Left ventricle myocardium inferior (tissue), 1 donor: ENCODE measurements around the gene WDFY3. TPM values are rescaled to one million over a fixed set of nuclear protein-coding genes. Genes with fewer than 3 reads are reported as not detected.
"Not testable (repeated sequence)": the region's sequence is repeated elsewhere in the genome, so short reads cannot be mapped to it uniquely, and the experiment has no call there.

Experiments
- DNase-seq: peaks from one replicate; pipeline ENCODE4 v3.0.0-alpha.2; 2020
- H3K27ac ChIP-seq: fragments of 200-600 bp; replicated peaks from 2 replicates; pipeline ENCODE4 v1.8.0; 2021
- H3K27me3 ChIP-seq: fragments of 200-600 bp; 2 replicates; pipeline ENCODE4 v1.8.0; 2021; ENCODE audit warnings: low read depth
- H3K36me3 ChIP-seq: fragments of 200-600 bp; 2 replicates; pipeline ENCODE4 v1.8.0; 2021
- H3K4me1 ChIP-seq: fragments of 200-600 bp; 2 replicates; pipeline ENCODE4 v1.8.0; 2021
- H3K4me3 ChIP-seq: fragments of 200-600 bp; 2 replicates; pipeline ENCODE4 v1.8.0; 2021; ENCODE audit warnings: mild to moderate bottlenecking, moderate library complexity
- H3K9me3 ChIP-seq: fragments of 200-600 bp; replicated peaks from 2 replicates; pipeline ENCODE4 v1.8.0; 2021
- CTCF ChIP-seq: fragments of 200-600 bp; IDR thresholded peaks from 2 replicates; pipeline ENCODE4 v1.8.0; 2021; ENCODE audit warnings: antibody characterized with exemption, mild to moderate bottlenecking, borderline replicate concordance
- intact Hi-C: fragments of 100-400 bp; cut with micrococcal nuclease; formaldehyde crosslinking; loops from one replicate; pipeline ENCODE4 v1.11.0; 2022
- total RNA-seq: library from RNA; stranded (reverse); fragmentation: NEBNext Ultra II Directional; extraction: Animal tissue kit (Norgen Biotek cat#: 25700); gene quantifications from one replicate; pipeline ENCODE4 v1.2.1, GENCODE V29; 2021
- donor health status: DM: no; HTN: yes; CAD: no; lungs with severe emphysema.

Gene WDFY3
- total RNA-seq, 1 donor from 2014 or later: 48.7 TPM

GRCh38 chr4:84825701-84826341 lies 140.7 kb downstream of the WDFY3 start:
- Histone ChIP-seq H3K36me3 (peaks cover 45% of the 10 kb centered on the region), H3K4me3 (no peak overlapping the region), H3K9me3 (no peaks in the 10 kb centered on the region), H3K4me1 (no peaks in the 10 kb centered on the region), H3K27ac (no peak overlapping the region), H3K27me3 (no peaks in the 10 kb centered on the region)
- no peak for TF ChIP-seq CTCF
- intact Hi-C loops: no loop called here
- DNase-seq: no peak

- no peak overlapping the region for H3K4me3 ChIP-seq
Observed at GRCh38 chr4:84821064-84821463, 145.4 kb downstream of the WDFY3 start.

GRCh38 chr4:84814094-84814750 lies 152.3 kb downstream of the WDFY3 start:
- intact Hi-C loops: no loop called here
- Histone ChIP-seq H3K27me3 (no peaks in the 10 kb centered on the region), H3K4me1 (no peaks in the 10 kb centered on the region), H3K36me3 (peaks cover 46% of the 10 kb centered on the region), H3K4me3 (no peak overlapping the region), H3K9me3 (no peaks in the 10 kb centered on the region), H3K27ac (no peak overlapping the region)
- TF ChIP-seq CTCF: no peak
- no peak for DNase-seq

More at GRCh38 chr4:84821064-84821463, 145.4 kb downstream of the WDFY3 start:
- no peak overlapping the region for H3K27ac ChIP-seq
- H3K27me3 ChIP-seq: no peaks in the 10 kb centered on the region
- H3K4me1 ChIP-seq: no peaks in the 10 kb centered on the region
- no peaks in the 10 kb centered on the region for H3K9me3 ChIP-seq
- intact Hi-C loops: no loop called here
- DNase-seq: no peak
- peaks cover 52% of the 10 kb centered on the region for H3K36me3 ChIP-seq
- TF ChIP-seq CTCF: no peak

- Histone ChIP-seq H3K4me3 (no peak overlapping the region), H3K4me1 (no peaks in the 10 kb centered on the region), H3K27ac (no peak overlapping the region), H3K36me3 (peaks cover 23% of the 10 kb centered on the region), H3K27me3 (no peaks in the 10 kb centered on the region), H3K9me3 (no peaks in the 10 kb centered on the region)
- intact Hi-C loops: no loop called here
- TF ChIP-seq CTCF: no peak
- no peak for DNase-seq
Observed at GRCh38 chr4:84809946-84810345, 156.5 kb downstream of the WDFY3 start.

- Histone ChIP-seq H3K27me3 (no peaks in the 10 kb centered on the region), H3K9me3 (no peaks in the 10 kb centered on the region), H3K4me1 (no peaks in the 10 kb centered on the region), H3K4me3 (no peak overlapping the region), H3K36me3 (peaks cover 25% of the 10 kb centered on the region), H3K27ac (no peak overlapping the region)
- intact Hi-C loops: no loop called here
- no peak for TF ChIP-seq CTCF
- DNase-seq: no peak
Observed at GRCh38 chr4:84808332-84808731, 158.2 kb downstream of the WDFY3 start.

- H3K4me3 ChIP-seq, H3K9me3 ChIP-seq, H3K27ac ChIP-seq, H3K4me1 ChIP-seq, DNase-seq, intact Hi-C loops, H3K27me3 ChIP-seq: not testable (repeated sequence)
- H3K36me3 ChIP-seq: peaks cover 43% of the 10 kb centered on the region
Observed at GRCh38 chr4:84806541-84806940, 159.9 kb downstream of the WDFY3 start.
